ENCODE data around the gene RPS19. TPM values are rescaled to one million over a fixed set of nuclear protein-coding genes. Genes with fewer than 3 reads are reported as not detected.
"Not testable (repeated sequence)": the region's sequence is repeated elsewhere in the genome, so short reads cannot be mapped to it uniquely, and the experiment has no call there.

Gene RPS19
- total RNA-seq, 1 experiment from 2014 or later = 1,363 TPM

DNA sequence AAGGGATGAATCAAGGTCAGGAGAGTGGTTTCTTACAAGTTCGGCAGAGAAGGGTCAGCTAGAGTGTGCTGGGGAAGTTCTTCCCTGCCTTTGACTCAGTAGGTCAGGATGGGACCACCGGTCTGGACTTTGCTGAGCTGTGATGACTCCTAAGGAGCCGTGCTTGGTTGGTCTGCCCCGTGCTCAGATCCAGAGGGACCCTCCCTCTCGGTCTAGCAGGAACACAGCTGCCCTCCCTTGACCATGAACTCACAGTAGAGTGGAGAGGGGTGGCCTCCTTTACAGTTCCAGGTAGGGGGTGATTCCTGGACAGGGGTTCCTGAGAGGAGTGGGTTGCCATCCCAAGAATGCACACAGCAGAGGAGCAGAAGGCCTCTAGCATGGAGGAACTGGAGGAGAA lies 4.3 kb downstream of the RPS19 start:
- H3K4me1 ChIP-seq (replicated peaks) = peaks cover 10% of the 10 kb centered on the region
- H3K27ac ChIP-seq = no peak overlapping the region
- H3K9me3 ChIP-seq (replicated peaks) = no peaks in the 10 kb centered on the region
- no peaks in the 10 kb centered on the region for H3K27me3 ChIP-seq (replicated peaks)
- no peak for DNase-seq (ENCODE audit: low read depth in 1 of 2, low spot score in 2 of 2)
- peaks cover 93% of the 10 kb centered on the region for H3K36me3 ChIP-seq
- no peak overlapping the region for H3K4me3 ChIP-seq

DNA sequence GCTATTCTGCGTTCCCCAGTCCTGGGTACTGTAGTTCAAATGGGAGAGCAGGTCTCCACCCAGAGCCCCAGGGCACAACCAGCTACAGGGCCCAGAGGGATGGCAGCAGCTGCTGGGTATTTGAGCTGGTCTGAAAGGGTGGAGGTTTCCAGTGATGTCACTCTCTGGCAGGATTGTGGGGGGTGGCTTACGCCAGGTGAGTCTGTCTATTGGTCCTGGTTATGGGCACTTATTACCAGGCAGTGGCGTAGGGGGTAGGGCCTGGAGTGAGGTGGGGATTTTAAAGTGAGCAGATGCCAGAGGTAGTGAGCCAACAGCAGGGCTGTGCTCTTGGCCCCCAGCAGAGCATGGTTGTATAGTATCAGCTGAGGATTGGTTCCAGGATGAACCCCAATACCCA lies 6.2 kb downstream of the RPS19 start:
- peaks cover 100% of the 10 kb centered on the region for H3K36me3 ChIP-seq
- H3K27me3 ChIP-seq (replicated peaks) = no peaks in the 10 kb centered on the region
- H3K4me1 ChIP-seq (replicated peaks) = peaks cover 5% of the 10 kb centered on the region

DNA sequence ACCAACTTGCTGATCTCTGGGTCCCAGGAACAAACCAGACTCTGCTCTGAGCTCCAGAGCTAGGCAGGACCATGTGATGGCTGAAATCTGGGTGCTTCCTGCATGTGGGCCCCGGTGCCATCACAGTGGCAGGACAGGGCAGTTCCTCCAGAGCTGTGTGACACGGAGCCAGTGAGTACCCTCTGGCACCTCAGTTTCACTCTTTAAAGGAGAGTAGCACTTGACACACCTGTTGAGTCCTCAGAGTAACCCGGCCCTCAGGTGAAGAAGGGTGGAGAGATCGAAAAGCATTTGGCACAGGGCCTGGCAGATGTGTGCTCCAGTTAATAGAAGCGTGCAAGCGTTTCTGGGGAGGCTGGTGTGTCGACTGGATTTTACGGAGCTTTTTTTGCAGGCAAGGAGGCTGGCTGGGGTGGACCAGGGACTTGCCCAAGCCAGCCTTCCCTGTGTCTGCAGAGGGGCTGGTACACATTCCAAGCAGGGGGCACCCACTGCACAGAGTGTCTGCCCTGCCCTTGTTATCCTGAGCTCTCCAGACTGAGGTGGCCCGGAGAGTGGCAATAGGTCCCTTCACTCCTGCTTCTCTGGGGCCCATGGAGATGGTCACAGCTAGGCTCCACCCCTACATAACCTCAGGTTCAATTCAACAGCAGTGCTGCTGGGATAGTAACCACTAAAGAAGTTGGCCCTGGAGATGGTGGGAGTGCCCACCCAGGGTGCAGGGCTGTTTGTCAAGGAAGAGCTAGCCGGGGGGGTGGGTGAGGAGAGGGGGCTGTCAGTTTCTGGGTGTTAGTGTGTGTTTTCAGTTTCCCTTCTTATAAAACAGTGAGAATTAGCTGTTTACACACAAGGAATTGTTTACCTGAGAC lies 8.3 kb downstream of the RPS19 start:
- H3K9me3 ChIP-seq (replicated peaks) = no peaks in the 10 kb centered on the region
- H3K27ac ChIP-seq = no peak overlapping the region
- no peak for DNase-seq (ENCODE audit: low read depth in 1 of 2, low spot score in 2 of 2)
- no peaks in the 10 kb centered on the region for H3K27me3 ChIP-seq (replicated peaks)
- H3K4me1 ChIP-seq (replicated peaks) = no peaks in the 10 kb centered on the region
- H3K4me3 ChIP-seq = no peak overlapping the region
- H3K36me3 ChIP-seq = peaks cover 100% of the 10 kb centered on the region

More for the DNA sequence above, 6.2 kb downstream of the RPS19 start:
- Histone ChIP-seq H3K27ac (no peak overlapping the region), H3K9me3 (replicated peaks) (no peaks in the 10 kb centered on the region), H3K4me3 (no peak overlapping the region)
- DNase-seq (ENCODE audit: low read depth in 1 of 2, low spot score in 2 of 2) = no peak

DNA sequence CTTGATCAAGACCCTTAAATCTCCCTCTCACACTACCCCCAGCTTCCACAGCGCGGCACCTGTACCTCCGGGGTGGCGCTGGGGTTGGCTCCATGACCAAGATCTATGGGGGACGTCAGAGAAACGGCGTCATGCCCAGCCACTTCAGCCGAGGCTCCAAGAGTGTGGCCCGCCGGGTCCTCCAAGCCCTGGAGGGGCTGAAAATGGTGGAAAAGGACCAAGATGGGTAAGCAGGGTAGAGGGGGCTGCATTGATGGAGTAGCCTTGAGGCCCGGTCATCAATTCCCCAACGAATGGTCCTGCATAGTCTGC lies 8.9 kb downstream of the RPS19 start:
- Histone ChIP-seq H3K27me3 (replicated peaks) (no peaks in the 10 kb centered on the region), H3K36me3 (peaks cover 97% of the 10 kb centered on the region), H3K9me3 (replicated peaks) (no peaks in the 10 kb centered on the region), H3K4me1 (replicated peaks) (no peaks in the 10 kb centered on the region), H3K27ac (no peak overlapping the region), H3K4me3 (no peak overlapping the region)
- DNase-seq (ENCODE audit: low read depth in 1 of 2, low spot score in 2 of 2) = no peak

DNA sequence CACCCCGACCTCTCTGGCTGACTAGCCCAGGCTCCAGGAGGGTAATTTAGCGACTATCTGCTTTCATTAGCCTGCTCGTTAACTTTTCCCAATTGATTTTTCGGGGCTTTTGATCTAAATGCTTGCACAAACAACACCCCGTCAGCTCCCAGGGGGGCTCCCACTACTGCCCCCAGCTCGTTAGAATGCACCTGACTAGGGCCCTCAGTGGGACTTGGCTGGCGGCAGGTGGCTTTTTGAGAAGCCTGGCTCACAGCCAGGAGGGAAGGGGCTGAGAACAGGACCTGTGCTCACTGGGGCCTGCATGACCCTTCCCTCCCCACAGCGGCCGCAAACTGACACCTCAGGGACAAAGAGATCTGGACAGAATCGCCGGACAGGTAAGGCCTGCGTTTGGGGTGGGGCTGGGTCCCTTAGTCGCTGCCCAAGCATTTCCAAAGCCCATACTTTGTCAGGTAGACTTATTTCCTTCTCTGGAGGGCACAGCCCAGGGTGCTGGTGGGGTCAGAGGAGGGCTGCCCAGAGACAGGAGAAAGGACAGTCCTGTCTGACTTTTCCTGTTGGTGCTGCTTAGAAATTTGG lies 9.4 kb downstream of the RPS19 start:
- Histone ChIP-seq H3K4me3 (no peak overlapping the region), H3K9me3 (replicated peaks) (no peaks in the 10 kb centered on the region), H3K27ac (no peak overlapping the region), H3K4me1 (replicated peaks) (no peaks in the 10 kb centered on the region), H3K36me3 (peaks cover 92% of the 10 kb centered on the region), H3K27me3 (replicated peaks) (no peaks in the 10 kb centered on the region)
- no peak for DNase-seq (ENCODE audit: low read depth in 1 of 2, low spot score in 2 of 2)

DNA sequence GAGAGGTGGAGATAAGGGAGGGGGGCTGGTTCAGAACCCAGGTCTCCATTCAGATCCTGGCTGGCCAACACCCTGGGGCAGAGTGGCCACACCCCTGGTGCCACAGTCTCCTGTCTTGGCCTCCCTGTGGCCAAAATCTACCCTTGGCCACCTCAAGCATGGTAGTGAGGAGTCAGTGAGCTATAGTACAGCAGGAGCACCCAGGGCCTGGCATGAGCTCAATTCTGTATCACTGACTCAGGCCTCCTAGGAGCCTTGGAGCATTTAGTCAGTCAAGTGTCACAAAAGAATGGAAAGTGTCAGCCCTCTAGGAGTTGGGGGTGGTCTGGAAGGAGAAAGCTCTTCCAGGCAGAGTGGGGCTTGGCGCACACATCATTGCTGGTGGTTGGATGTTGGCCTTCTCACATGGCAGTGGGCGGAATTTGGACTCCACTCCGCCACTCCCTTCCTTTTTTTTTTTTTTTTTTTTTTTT lies 10.4 kb downstream of the RPS19 start:
- Histone ChIP-seq H3K4me1 (replicated peaks) (no peaks in the 10 kb centered on the region), H3K27me3 (replicated peaks) (no peaks in the 10 kb centered on the region), H3K9me3 (replicated peaks) (no peaks in the 10 kb centered on the region), H3K36me3 (peaks cover 82% of the 10 kb centered on the region), H3K4me3 (no peak overlapping the region), H3K27ac (no peak overlapping the region)
- no peak for DNase-seq (ENCODE audit: low read depth in 1 of 2, low spot score in 2 of 2)

DNA sequence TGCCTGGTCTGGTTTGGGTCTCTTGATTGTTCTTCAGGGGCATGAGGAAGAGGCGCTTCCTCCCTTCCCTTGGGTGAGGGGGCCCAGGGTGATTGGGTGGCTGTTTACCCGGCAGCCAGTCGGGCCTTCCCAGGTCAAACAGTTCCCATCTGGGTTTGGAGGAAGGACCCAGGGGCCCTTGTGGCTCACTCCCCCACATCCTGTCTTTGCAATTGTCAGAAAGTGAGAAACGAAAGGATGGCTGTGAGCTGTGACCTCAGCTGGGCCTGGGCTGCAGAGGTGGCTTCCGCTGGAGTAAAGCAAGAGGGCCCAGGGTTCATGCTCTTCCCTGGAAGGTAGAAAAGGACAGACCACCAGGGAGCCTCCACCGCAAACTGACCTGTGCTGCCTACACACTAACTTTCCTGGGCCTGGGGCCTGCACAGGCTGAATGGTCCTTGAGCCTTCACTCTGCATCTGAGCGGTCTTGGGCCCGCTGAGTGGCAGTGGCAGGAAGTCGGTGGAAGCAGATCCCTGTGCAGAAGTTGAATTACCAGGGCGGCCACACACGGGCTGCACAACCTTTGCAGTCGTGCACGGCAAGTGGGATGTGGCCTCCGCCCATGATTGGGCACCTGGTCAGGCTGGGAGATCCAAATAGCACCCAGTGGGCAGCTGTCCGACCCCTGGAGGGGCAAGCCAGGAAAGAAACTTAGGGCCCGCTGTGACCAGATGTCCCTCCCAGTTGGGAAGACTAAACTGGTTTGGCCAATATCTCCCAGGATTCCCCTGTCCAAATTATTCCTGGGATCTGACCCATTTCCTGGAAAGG lies 11.7 kb downstream of the RPS19 start:
- no peak for DNase-seq (ENCODE audit: low read depth in 1 of 2, low spot score in 2 of 2)
- Histone ChIP-seq H3K4me1 (replicated peaks) (no peaks in the 10 kb centered on the region), H3K27ac (no peak overlapping the region), H3K27me3 (replicated peaks) (no peaks in the 10 kb centered on the region), H3K4me3 (no peak overlapping the region), H3K9me3 (replicated peaks) (no peaks in the 10 kb centered on the region), H3K36me3 (peaks cover 69% of the 10 kb centered on the region)

DNA sequence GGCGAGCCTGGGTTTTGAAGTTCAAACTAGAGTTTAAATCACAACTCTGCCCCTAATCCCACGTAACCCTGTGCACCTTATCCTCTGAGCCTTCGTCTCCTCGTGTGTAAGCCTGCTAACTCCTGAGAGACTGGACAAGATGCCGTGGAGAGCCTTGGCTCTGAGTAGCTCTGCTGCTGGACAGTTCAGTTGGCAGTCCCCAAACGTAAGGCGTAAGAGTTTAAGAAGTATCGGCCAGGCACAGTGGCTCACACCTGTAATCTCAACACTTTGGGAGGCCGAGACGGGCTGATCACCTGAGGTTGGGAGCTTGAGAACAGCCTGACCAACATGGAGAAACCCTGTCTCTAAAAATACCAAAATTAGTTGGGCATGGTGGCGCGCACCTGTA lies 12.3 kb downstream of the RPS19 start:
- Histone ChIP-seq H3K36me3 (peaks cover 63% of the 10 kb centered on the region), H3K9me3 (replicated peaks) (no peaks in the 10 kb centered on the region), H3K4me3 (no peak overlapping the region), H3K27ac (no peak overlapping the region), H3K4me1 (replicated peaks) (no peaks in the 10 kb centered on the region), H3K27me3 (replicated peaks) (no peaks in the 10 kb centered on the region)
- no peak for DNase-seq (ENCODE audit: low read depth in 1 of 2, low spot score in 2 of 2)

DNA sequence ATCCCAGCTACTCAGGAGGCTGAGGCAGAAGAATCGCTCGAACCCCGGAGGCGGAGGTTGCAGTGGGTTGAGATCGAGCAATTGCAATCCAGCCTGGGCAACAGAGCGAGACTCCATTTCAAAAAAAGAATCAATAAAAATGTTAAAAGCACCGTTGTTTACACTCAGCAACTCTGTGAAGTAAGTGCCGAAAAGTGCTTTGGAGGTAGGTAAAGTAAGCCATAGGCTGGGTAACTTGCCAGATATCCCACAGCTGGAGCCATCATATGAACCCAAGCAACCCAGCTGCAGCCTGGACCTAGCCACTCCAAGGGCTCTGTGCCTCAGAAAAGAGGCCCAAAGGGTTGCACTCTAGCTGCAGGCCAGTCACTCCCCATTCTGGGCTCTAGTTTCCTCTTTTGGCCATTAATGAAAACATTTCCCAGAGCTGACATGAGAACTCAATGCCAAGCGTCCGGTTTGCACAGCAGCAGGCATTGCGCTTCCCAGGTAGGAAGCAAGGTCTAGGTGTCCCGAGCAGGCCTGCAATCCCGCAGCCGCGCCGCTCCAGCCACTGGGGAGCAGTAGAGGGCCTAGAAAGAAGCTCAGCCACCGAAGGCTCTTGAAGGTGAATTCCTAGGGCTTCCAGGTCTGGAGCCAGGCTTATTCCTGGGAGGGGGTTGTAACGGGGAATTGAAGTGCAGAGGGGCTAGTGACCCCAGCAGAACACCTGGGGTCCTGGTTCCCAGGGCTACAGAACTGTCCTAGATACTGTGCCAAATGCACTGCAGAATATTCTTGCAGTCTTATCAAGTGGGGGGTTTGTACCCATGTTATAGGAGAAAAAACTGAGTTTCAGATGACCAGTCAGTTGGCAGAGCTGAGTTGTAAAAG lies 13.0 kb downstream of the RPS19 start:
- no peak overlapping the region for H3K4me3 ChIP-seq
- no peaks in the 10 kb centered on the region for H3K27me3 ChIP-seq (replicated peaks)
- peak in 1 of 2 experiments; percentile 41 for DNase-seq (ENCODE audit: low read depth in 1 of 2, low spot score in 2 of 2)
- H3K4me1 ChIP-seq (replicated peaks) = no peaks in the 10 kb centered on the region
- H3K36me3 ChIP-seq = peaks cover 56% of the 10 kb centered on the region
- H3K27ac ChIP-seq = no peak overlapping the region
- H3K9me3 ChIP-seq (replicated peaks) = no peaks in the 10 kb centered on the region

DNA sequence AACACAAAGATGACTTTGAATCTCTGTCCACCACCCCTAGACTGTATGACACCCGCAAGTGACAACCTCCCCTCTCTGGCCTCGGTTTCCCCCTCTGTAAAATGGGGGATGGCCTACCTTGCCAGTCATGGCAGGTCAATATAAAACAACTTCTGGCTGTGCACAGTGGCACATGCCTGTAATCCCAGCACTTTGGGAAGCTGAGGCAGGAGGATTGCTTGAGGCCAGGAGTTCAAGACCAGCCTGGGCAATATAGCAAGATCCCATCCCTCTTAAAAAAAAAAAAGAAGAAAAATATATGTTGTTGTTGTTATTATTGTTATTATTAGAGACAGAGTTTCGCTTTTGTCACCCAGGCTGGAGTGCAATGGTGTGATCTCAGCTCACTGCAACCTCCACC lies 15.9 kb downstream of the RPS19 start:
- not testable (repeated sequence) for H3K4me3 ChIP-seq; H3K4me1 ChIP-seq (replicated peaks); H3K27ac ChIP-seq; H3K27me3 ChIP-seq (replicated peaks); H3K9me3 ChIP-seq (replicated peaks); DNase-seq (ENCODE audit: low read depth in 1 of 2, low spot score in 2 of 2)
- peaks cover 27% of the 10 kb centered on the region for H3K36me3 ChIP-seq

DNA sequence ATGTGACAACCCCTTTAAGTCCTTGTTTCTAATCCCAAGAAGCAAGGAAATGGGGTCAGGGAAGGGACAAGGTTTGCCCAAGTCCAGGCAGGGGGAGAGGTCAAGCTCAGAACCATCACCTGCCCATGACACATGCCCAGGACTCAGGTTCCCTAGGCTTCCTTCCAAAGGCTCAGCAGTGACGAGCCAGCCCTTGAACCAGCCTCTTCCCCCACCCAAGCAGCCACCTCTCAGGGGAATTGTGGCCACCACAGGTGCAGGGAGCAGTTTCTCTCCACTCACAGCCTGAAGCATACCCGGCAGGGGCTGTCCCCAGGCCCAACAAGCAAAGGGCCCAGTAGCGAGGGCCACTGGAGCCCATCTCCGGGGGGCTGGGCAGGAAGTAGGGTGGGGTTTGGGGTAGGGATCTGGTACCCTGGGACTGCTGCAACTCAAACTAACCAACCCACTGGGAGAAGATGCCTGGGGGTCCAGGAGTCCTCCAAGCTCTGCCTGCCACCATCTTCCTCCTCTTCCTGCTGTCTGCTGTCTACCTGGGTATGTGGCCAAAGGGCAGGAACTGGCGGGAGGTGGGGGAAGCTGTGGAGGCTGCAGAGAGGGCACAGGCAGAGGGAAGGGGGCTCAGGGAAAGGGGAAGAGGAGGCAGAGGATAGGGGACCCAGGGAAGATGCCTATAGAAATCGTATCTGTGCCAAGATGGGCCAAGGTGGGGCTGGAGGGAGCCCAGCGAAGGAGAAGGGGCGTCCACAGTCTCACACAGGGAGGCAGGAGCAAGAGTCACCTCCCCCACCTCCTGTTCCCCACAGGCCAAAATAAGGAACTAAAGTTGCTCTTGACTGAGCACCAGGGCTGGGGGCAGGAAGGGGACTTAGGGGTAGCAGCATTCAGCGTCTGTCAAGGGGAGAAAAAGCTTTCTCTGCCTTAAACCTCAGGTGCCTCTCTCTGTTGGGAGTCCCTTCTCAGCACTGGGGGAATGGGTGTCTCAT lies 17.1 kb downstream of the RPS19 start, which contains the start of gene CD79A:
CD79A (plus strand) TSS at position 433 of the 986 bp plus-strand sequence; CDS start at position 459, 26 bp downstream.
- H3K27me3 ChIP-seq (replicated peaks) = no peaks in the 10 kb centered on the region
- no peaks in the 10 kb centered on the region for H3K4me1 ChIP-seq (replicated peaks)
- H3K27ac ChIP-seq = no peak within 1 kb of the TSS
- no peak within 1 kb of the TSS for H3K4me3 ChIP-seq
- no peaks in the 10 kb centered on the region for H3K9me3 ChIP-seq (replicated peaks)
- DNase-seq (ENCODE audit: low read depth in 1 of 2, low spot score in 2 of 2) = no peak
- peaks cover 15% of the 10 kb centered on the region for H3K36me3 ChIP-seq
